GM18498 (cell line): ENCODE data around the gene HERC6.
"Not testable (repeated sequence)": the region's sequence is repeated elsewhere in the genome, so short reads cannot be mapped to it uniquely, and the experiment has no call there.

ENCODE experiments used
- ATAC-seq: cut with Tn5 transposase; IDR thresholded peaks from one replicate; pipeline ENCODE4 v1.9.1; 2021; ENCODE audit warnings: mild to moderate bottlenecking, moderate library complexity; ENCODE audit not compliant: unreplicated experiment

The HERC6 gene

DNA sequence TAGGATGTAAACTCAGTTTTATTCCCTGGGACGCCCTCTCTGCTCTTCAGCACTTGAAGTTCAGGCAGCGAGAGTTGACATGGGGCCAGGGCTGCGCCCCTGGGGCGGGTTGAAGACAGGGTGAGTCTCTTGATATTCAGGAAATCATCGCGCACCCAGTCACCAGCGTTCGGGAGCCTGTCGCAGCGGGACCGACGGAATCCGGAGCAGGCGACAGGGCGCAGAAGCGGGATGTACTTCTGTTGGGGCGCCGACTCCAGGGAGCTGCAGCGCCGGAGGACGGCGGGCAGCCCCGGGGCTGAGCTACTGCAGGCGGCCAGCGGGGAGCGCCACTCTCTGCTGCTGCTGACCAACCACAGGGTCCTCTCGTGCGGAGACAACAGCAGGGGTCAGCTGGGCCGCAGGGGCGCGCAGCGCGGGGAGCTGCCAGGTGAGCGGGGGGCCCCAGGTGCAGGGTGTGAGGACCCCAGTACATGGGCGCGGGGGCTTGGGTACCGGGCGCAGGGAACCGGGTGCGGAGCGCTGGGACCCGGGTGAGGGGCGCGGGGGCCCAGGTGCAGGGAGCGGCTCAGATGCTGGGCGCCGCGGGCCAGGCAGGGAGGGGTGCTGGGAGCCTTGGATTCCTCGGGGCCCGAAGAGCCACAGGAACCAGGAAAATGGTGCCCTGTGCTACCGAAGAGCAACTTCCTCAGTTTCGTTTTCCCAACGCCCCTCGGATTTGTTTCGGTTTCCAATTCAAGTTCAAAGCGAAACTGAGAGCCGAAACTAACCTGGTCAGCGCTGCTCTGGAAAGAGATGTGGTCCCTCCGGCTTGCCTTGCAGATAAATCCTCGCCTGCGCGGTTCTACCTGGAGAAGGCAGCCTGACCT, at the start of gene HERC6:
TSS of gene HERC6 (plus strand) at position 162 of the 869 bp plus-strand sequence. CDS start at position 232, 70 bp downstream.
- ATAC-seq, result peak; percentile 86

DNA sequence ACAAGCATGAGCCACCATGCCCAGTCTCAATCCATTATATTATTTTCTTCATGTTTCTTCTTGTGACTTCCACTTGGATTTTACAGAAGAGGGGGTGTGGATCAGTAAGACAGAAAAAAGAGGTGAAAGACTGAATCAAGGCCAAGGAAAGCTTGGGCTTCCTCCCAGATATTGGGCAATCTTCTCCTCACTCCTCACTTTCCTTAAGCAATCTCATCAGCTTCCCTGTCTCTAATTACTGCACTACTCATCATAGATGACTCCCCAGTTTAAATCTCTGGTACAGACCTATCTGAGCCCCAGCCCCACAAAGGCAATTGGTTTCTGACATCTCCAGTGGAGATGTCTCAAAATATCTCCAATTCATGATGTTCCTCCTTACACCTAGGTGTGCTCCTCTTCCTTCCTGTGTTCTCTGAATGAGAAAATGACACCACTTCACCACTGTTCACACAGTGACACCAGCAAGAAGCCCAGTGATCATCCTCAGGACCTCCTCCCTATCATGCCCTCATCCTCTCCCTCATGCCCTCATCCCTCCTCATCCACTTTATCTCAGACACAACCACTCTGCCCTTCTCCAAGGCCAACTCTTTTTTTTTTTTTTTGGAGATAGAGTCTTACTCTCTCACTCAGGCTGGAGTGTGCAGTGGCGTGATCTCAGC, 44.8 kb upstream of the HERC6 start:
- no peak for ATAC-seq

DNA sequence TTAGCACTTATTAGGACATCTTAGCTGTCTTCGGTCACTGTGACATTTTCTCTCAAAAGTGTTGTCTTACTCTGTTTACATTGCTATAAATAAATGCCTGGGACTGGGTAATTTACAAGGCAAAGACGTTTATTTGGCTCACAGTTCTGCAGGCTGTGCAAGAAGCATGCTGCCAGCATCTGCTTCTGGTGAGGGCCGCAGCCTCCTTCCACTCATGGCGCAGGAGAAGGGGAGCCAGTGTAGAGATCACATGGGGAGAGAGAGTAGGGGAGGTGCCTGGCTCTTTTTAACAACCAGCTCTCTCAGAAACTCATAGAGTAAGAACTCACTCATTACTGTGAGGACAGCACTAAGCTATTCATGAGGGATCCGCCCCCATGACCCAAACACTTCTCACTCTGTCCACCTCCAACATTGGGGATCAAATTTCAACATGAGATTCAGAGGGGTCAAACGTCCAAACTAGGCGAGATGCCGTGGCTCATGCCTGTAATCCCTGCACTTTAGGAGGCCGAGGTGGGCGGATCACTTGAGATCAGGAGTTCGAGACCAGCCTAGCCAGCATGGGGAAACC, 43.5 kb upstream of the HERC6 start:
- no peak for ATAC-seq

GRCh38 chr4:88341227-88342192, 37.1 kb upstream of the HERC6 start:
- ATAC-seq, result no peak

DNA sequence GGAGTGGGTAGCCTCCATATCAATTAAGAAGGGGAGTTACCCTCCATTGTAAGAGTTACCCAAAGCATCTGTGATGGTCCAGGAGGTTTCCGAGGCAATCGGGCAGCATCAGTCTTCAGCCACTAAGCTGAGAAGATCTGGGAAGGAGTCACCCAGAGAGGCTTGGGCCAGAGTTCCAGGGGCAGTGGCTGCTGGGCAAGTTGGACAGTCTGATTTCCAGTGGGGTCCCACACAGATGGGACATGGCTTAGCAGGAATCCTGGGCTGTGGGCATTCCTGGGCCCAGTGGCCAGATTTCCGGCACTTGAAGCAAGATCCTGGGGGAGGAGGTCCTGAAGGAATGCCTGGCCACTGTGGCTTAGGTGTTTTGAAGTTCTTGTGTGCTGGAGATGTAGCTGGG, 31.8 kb upstream of the HERC6 start:
- ATAC-seq, result not testable (repeated sequence)

- not testable (repeated sequence) for ATAC-seq
Measured at GRCh38 chr4:88348761-88349160, 29.9 kb upstream of the HERC6 start.

- ATAC-seq, result no peak
Measured at GRCh38 chr4:88350786-88351185, 27.9 kb upstream of the HERC6 start.

DNA sequence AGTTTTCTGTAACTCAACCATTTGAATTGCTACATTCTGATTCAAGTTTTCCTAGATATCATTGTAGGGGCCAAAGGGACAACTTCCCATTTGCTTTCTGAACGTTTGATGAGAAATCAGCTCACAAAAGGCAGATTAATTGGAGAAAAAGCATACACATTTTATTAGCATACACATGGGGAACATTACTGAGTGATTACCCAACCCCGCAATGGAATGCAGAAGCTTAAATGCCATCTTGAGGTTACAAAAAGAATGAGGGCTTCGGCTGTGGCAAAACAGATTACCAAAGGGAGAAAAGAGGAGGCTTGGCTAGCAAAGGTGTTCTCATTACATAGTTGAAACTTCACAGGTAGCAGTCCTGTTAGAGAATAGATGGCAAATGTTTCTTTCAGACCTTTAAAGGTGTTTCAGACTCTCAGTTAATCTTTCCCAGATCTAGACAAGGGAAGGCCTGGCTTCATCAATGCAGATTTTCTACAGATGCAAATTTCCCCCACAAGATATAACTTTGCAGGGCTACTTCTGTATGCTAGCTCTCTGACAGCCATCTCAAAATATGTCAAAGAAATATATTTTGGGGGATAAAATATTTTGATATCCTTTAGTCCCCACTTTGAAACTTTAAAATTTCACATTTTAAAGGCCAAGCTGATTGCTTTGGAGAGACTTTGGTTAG, 26.5 kb upstream of the HERC6 start:
- ATAC-seq, result no peak

GRCh38 chr4:88353324-88353723, 25.3 kb upstream of the HERC6 start:
- ATAC-seq, result no peak

- no peak for ATAC-seq
Measured at GRCh38 chr4:88356771-88357170, 21.9 kb upstream of the HERC6 start.

DNA sequence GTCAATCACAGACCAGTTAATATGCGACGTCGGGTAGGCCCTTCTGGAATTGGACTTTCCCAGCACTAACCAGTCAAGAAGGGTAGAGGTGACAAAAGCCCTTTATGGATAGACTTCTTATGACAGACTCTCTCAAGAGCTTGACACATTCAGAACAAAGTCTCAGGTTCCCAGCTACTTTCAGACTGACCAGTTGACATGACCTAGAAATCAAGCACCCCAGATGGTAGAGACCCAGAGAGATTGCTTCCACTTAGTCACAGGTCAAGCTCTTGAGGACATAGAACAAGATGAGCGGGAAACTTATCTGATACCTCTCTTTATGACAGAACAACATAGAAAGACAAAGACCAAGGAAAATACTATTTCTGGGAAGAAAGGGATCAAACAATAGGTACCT, 21.4 kb upstream of the HERC6 start:
- ATAC-seq, result no peak

- ATAC-seq, result no peak
Measured at GRCh38 chr4:88359558-88359957, 19.1 kb upstream of the HERC6 start.

DNA sequence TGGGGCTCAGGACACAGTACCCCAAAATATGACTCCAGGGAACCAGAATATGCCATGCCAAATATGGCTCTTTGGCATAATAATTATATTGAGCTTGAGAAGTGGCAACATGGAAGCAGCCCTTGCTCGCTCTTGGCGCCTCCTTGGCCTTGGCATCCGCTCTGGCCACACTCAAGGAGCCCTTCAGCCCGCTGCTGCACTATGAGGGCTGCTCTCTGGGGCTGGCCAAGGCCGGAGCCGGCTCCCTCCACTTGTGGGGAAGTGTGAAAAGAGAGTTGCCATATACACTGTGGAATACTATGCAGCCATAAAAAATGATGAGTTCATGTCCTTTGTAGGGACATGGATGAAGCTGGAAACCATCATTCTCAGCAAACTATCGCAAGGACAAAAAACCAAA, 18.4 kb upstream of the HERC6 start:
- ATAC-seq, result no peak

- no peak for ATAC-seq
Measured at GRCh38 chr4:88360791-88361190, 17.9 kb upstream of the HERC6 start.

GRCh38 chr4:88361217-88361773, 17.4 kb upstream of the HERC6 start:
- not testable (repeated sequence) for ATAC-seq

- ATAC-seq, result no peak
Measured at GRCh38 chr4:88366460-88366859, 12.2 kb upstream of the HERC6 start.

GRCh38 chr4:88367826-88368225, 10.8 kb upstream of the HERC6 start:
- no peak for ATAC-seq

- ATAC-seq, result not testable (repeated sequence)
Measured at GRCh38 chr4:88369180-88369812, 9.4 kb upstream of the HERC6 start.

DNA sequence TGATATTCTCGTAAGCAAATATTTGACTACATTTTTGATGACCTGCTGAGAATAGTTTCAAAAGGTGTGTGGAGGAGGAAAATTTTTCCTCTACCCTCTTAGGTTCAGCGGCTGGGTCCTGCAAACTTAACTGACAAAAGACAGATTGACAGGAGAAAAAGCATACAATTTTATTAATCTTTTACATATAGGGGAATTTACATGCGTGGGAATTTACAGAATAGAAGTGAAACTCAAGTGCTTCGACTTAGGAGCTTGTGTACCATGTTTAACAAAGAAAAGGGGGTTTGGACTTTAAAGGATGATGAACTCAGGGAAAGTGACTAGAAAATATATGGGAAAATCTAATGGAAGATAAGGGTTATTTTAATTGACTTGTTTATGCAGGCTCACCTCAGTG, 2.5 kb downstream of the HERC6 start:
- ATAC-seq, result no peak
